CD4-positive, alpha-beta T cell (primary cell): ENCODE results near the gene SDC3. TPM values are rescaled to one million over a fixed set of nuclear protein-coding genes. Genes with fewer than 3 reads are reported as not detected.

Experiments
- ATAC-seq: fragments of 200-7000 bp; cut with Tn5 transposase; one replicate; pipeline ENCODE4 v1.10.0; 2022; ENCODE audit warnings: mild to moderate bottlenecking; ENCODE audit not compliant: poor library complexity
- CTCF ChIA-PET: fragments of 350-600 bp; sonication (Branson Sonifier 250); formaldehyde crosslinking; loops from one replicate; lab custom pipeline; 2021; ENCODE audit warnings: antibody characterized with exemption, inconsistent platforms; lab: Charles Lee
- POLR2A ChIA-PET: fragments of 350-600 bp; sonication (Branson Sonifier 250); formaldehyde crosslinking; loops from one replicate; lab custom pipeline; 2021; ENCODE audit warnings: antibody characterized with exemption, inconsistent platforms; lab: Charles Lee
- DNase-seq, 14 experiments: peaks; one replicate each; pipeline ENCODE4 v3.0.0-alpha.2; 2013 to 2020; ENCODE audit warnings: mixed read lengths in 2 of 14
- H3K27ac ChIP-seq, 2 donors: one replicate each; pipeline versions ENCODE4 v1.5.1 to v1.7.0; 2013; ENCODE audit warnings: low read length in 2 of 2, low read depth in 1 of 2, mild to moderate bottlenecking in 1 of 2
- H3K27me3 ChIP-seq, 2 experiments: 1 replicate in 1 of 2; 2 replicates in 1 of 2; pipeline versions ENCODE4 v1.6.1 to v1.7.0; 2013; ENCODE audit warnings: low read length in 2 of 2, control low read depth in 1 of 2, mild to moderate bottlenecking in 1 of 2, moderate library complexity in 1 of 2; ENCODE audit not compliant: insufficient read depth in 2 of 2, control insufficient read depth in 1 of 2
- H3K36me3 ChIP-seq: one replicate; pipeline ENCODE4 v1.6.1; 2013; ENCODE audit warnings: low read length, control low read depth; ENCODE audit not compliant: insufficient read depth
- H3K4me1 ChIP-seq: one replicate; pipeline ENCODE4 v1.6.1; 2013; ENCODE audit warnings: low read length, control low read depth; ENCODE audit not compliant: insufficient read depth
- H3K4me3 ChIP-seq: one replicate; pipeline ENCODE4 v1.5.1; 2013; ENCODE audit warnings: mild to moderate bottlenecking, low read length, moderate library complexity
- H3K9me3 ChIP-seq, 2 experiments: 1 replicate in 1 of 2; 2 replicates in 1 of 2; pipeline versions ENCODE4 v1.6.1 to v1.7.0; 2013; ENCODE audit warnings: low read length in 2 of 2, mild to moderate bottlenecking in 2 of 2, control low read depth in 1 of 2, moderate library complexity in 1 of 2; ENCODE audit not compliant: control insufficient read depth in 1 of 2, insufficient read depth in 1 of 2
- H3K27ac Mint-ChIP-seq: one replicate; pipeline ENCODE4 v1.8.0; 2020; ENCODE audit warnings: mixed read lengths
- H3K27me3 Mint-ChIP-seq: one replicate; pipeline ENCODE4 v1.8.0; 2021; ENCODE audit warnings: mixed read lengths
- H3K36me3 Mint-ChIP-seq: one replicate; pipeline ENCODE4 v1.8.0; 2021; ENCODE audit warnings: low read depth, mixed read lengths
- H3K4me1 Mint-ChIP-seq: one replicate; pipeline ENCODE4 v1.8.0; 2021; ENCODE audit warnings: low read depth, mixed read lengths
- H3K4me3 Mint-ChIP-seq: one replicate; pipeline ENCODE4 v1.8.0; 2020; ENCODE audit warnings: mild to moderate bottlenecking, mixed read lengths
- H3K9me3 Mint-ChIP-seq: one replicate; pipeline ENCODE4 v1.8.0; 2020; ENCODE audit warnings: mixed read lengths
- intact Hi-C, 2 experiments: fragments of 100-400 bp; cut with DNase I in 1 of 2; cut with micrococcal nuclease in 1 of 2; formaldehyde crosslinking; loops; one replicate each; pipeline versions ENCODE4 v1.15.1 to v1.9.0; 2023 to 2025; cut with DNase I, micrococcal nuclease
- total RNA-seq, 174 experiments: library from RNA in 2 of 174; stranded (reverse) in 2 of 174; gene quantifications; one replicate each; pipeline ENCODE4 v1.2.3 and lab custom pipeline; 2021 to 2026
- TF ChIP-seq, protein P1 (sequence below): fragments of 200-600 bp; IDR thresholded peaks from one replicate; pipeline ENCODE4 v1.8.0; 2022; ENCODE audit warnings: antibody characterized with exemption, mild to moderate bottlenecking

Gene SDC3
- total RNA-seq, 2 experiments from 2014 or later: 0.14 TPM; not detected in 1

DNA sequence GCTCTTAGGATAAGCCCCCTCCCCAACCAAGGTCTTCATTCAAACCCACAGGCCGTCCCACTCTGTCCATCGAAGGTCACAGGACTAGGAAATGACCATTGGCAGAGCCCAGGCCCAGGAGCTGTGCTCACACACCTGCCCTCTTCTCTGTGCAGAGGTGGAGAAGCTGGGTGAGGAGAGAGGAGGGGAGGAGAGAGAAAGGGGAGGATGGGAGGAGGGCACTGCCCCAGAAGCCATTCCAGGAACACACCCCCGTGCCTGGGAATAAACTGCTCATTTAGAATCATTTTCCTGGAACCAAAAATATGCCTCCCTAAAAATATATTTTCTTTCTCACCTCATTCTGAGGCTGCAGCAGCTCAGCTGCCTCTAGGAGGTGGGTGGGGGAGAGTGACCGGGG is 6.4 kb upstream of the SDC3 start:
- H3K4me3 Mint-ChIP-seq: no peak overlapping the region
- no peaks in the 10 kb centered on the region for H3K9me3 Mint-ChIP-seq
- H3K27ac Mint-ChIP-seq: no peak overlapping the region
- H3K4me1 Mint-ChIP-seq: peaks cover under 1% of the 10 kb centered on the region
- Histone ChIP-seq H3K27ac (no peak overlapping the region), H3K9me3 (no peaks in the 10 kb centered on the region), H3K4me1 (peaks cover 13% of the 10 kb centered on the region), H3K4me3 (no peak overlapping the region), H3K36me3 (no peaks in the 10 kb centered on the region), H3K27me3 (peaks cover 4 to 7% of the 10 kb centered on the region in 2 experiments)
- DNase-seq (no peak), ATAC-seq (no peak)
- H3K36me3 Mint-ChIP-seq: no peaks in the 10 kb centered on the region
- peaks cover 7% of the 10 kb centered on the region for H3K27me3 Mint-ChIP-seq
- ChIA-PET POLR2A (no interaction called here), CTCF (no interaction called here)
- intact Hi-C loops: loop anchor here in 1 of 2 experiments (5.0 kb wide), 3 partner anchors 133 to 1737 kb away; partner anchors contain the start of genes RBBP4 and ZBTB8OS
- TF ChIP-seq, protein P1, sequence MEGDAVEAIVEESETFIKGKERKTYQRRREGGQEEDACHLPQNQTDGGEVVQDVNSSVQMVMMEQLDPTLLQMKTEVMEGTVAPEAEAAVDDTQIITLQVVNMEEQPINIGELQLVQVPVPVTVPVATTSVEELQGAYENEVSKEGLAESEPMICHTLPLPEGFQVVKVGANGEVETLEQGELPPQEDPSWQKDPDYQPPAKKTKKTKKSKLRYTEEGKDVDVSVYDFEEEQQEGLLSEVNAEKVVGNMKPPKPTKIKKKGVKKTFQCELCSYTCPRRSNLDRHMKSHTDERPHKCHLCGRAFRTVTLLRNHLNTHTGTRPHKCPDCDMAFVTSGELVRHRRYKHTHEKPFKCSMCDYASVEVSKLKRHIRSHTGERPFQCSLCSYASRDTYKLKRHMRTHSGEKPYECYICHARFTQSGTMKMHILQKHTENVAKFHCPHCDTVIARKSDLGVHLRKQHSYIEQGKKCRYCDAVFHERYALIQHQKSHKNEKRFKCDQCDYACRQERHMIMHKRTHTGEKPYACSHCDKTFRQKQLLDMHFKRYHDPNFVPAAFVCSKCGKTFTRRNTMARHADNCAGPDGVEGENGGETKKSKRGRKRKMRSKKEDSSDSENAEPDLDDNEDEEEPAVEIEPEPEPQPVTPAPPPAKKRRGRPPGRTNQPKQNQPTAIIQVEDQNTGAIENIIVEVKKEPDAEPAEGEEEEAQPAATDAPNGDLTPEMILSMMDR: no peak

DNA sequence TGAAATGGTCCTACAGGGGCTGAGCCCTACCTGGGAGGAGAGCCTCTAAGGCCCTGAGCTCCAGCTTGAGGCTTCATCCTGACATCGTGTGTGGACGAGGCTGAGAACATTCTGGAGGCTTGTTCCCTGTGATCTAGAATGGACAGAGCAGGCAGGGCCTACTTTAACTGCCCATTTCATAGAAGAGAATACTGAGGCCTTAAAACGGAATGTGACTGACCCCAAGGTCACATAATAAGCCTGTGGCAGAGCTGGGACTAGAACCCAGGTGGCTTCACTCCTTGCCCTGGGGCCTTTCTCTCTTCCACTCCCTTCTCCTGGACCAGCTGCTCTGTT is 6.0 kb upstream of the SDC3 start:
- POLR2A ChIA-PET: no interaction called here
- no peak overlapping the region for H3K27ac ChIP-seq
- intact Hi-C loops: loop anchor here in 1 of 2 experiments (5.0 kb wide), 3 partner anchors 132 to 1738 kb away; partner anchors contain the start of genes RBBP4 and ZBTB8OS
- Mint-ChIP-seq H3K4me3 (no peak overlapping the region), H3K4me1 (peaks cover 4% of the 10 kb centered on the region), H3K9me3 (no peaks in the 10 kb centered on the region), H3K27me3 (peaks cover 10% of the 10 kb centered on the region), H3K36me3 (no peaks in the 10 kb centered on the region), H3K27ac (no peak overlapping the region)
- H3K9me3 ChIP-seq: no peaks in the 10 kb centered on the region
- CTCF ChIA-PET: interaction anchor here (1.2 kb wide), 1 partner anchor 11 kb away, joined by 3 read pairs; no protein-coding TSS in a partner anchor
- no peak overlapping the region for H3K4me3 ChIP-seq
- peaks cover 4 to 8% of the 10 kb centered on the region in 2 experiments for H3K27me3 ChIP-seq
- H3K36me3 ChIP-seq: no peaks in the 10 kb centered on the region
- TF ChIP-seq, protein P1: no peak
- DNase-seq: no peak
- ATAC-seq: no peak
- H3K4me1 ChIP-seq: peaks cover 15% of the 10 kb centered on the region

DNA sequence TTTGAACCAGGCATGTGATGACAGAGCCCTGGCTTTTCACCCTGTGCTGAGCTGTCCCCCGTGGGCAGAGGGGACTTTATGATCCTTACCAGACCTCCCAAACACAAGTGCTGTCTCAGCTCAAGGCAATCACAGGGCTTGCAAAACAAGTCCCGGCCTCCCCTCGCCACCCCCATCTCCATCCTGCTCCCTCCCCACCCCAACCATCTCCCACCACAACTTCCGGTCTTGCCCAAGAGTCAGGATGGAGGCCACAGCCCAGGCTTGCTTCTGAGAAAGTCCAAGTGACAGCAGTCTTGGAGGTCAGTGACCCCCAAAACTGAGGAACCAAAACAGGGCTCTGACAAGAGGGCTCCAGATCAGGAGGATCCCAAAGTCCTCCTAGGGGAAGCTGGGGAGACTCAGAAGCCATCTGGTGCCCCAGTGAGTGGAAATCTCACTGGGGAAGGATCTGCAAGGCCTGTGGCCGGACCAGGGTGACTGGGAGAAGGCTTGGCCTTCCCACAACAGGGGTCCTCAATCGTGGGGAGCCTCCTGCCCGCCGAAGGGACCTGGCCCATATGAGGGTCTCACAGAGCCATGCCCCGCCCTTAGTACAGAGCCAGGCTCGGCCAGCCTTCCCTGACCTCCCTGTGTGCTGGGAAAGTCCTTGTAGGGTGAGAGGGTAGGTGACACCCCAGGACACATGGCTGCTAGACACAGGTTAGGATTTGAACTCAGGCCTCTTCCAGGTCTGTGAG is 4.5 kb upstream of the SDC3 start:
- no peak for ATAC-seq
- Histone ChIP-seq H3K9me3 (no peaks in the 10 kb centered on the region), H3K4me1 (peaks cover 24% of the 10 kb centered on the region), H3K4me3 (no peak overlapping the region), H3K27ac (no peak overlapping the region), H3K36me3 (no peaks in the 10 kb centered on the region), H3K27me3 (peaks cover 4 to 16% of the 10 kb centered on the region in 2 experiments)
- Mint-ChIP-seq H3K27me3 (peaks cover 17% of the 10 kb centered on the region), H3K4me3 (no peak overlapping the region), H3K9me3 (no peaks in the 10 kb centered on the region), H3K27ac (no peak overlapping the region), H3K4me1 (peaks cover 11% of the 10 kb centered on the region), H3K36me3 (no peaks in the 10 kb centered on the region)
- TF ChIP-seq, protein P1: no peak
- ChIA-PET CTCF (interaction anchor here (1.2 kb wide), 1 partner anchor 13 kb away, joined by 3 read pairs; no protein-coding TSS in a partner anchor), POLR2A (no interaction called here)
- peak in 2 of 14 experiments; percentile 23 to 34 for DNase-seq
- intact Hi-C loops: loop anchor here in 1 of 2 experiments (5.0 kb wide), 3 partner anchors 131 to 1739 kb away; partner anchors contain the start of genes RBBP4 and ZBTB8OS
